H1 (cell line): ENCODE results near the gene TUBGCP2. TPM values are rescaled to one million over a fixed set of nuclear protein-coding genes. Genes with fewer than 3 reads are reported as not detected.

Experiments
- CTCF ChIA-PET: fragments of 300-600 bp; sonication (Branson Sonifier 250); formaldehyde crosslinking; loops from one replicate; lab custom pipeline; 2021; ENCODE audit not compliant: partially characterized antibody; lab: Charles Lee
- POLR2A ChIA-PET: fragments of 300-600 bp; sonication (Branson Sonifier 250); formaldehyde crosslinking; loops from one replicate; lab custom pipeline; 2021; ENCODE audit warnings: inconsistent platforms; ENCODE audit not compliant: partially characterized antibody; lab: Charles Lee
- DNase-seq, 2 experiments: peaks; one replicate each; pipeline versions ENCODE4 v3.0.0 to v3.0.0-alpha.2; 2010 to 2022; ENCODE audit warnings: low spot score in 2 of 2, low read depth in 1 of 2, mixed read lengths in 1 of 2
- FAIRE-seq: peaks from 2 replicates; lab custom pipeline; 2011; peaks lifted over from hg19 to GRCh38; lab: Jason Lieb, UNC
- H2AFZ ChIP-seq: 2 replicates; pipeline ENCODE4 v1.8.1; 2012; ENCODE audit warnings: low read length, inconsistent platforms
- H2AK5ac ChIP-seq: 2 replicates; pipeline ENCODE4 v1.6.1; 2013; ENCODE audit warnings: low read depth, low read length
- H2BK120ac ChIP-seq: replicated peaks from 2 replicates; pipeline ENCODE3; 2013; ENCODE audit warnings: low read depth, low read length, inconsistent platforms
- H2BK12ac ChIP-seq: 2 replicates; pipeline ENCODE4 v1.6.1; 2013; ENCODE audit warnings: low read depth, low read length
- H2BK15ac ChIP-seq: 2 replicates; pipeline ENCODE4 v1.6.1; 2013; ENCODE audit warnings: low read length
- H2BK20ac ChIP-seq: 2 replicates; pipeline ENCODE4 v1.6.1; 2013; ENCODE audit warnings: low read length
- H2BK5ac ChIP-seq: 2 replicates; pipeline ENCODE4 v1.6.1; 2013; ENCODE audit warnings: low read depth, low read length
- H3K14ac ChIP-seq: 2 replicates; pipeline ENCODE4 v1.6.1; 2013; ENCODE audit warnings: inconsistent platforms; ENCODE audit not compliant: insufficient read length
- H3K18ac ChIP-seq: 2 replicates; pipeline ENCODE4 v1.6.1; 2013; ENCODE audit warnings: low read length; ENCODE audit errors: extremely low read depth
- H3K23ac ChIP-seq: 2 replicates; pipeline ENCODE4 v1.6.1; 2013; ENCODE audit warnings: inconsistent platforms; ENCODE audit not compliant: insufficient read length
- H3K23me2 ChIP-seq: 2 replicates; pipeline ENCODE4 v1.6.1; 2013; ENCODE audit warnings: low read depth, low read length
- H3K27ac ChIP-seq: 2 replicates; pipeline ENCODE4 v1.6.1; 2011; ENCODE audit warnings: low read depth, low read length, inconsistent platforms
- H3K27me3 ChIP-seq, 4 experiments: replicated peaks in 1 of 4; 1 replicate in 1 of 4; 2 replicates in 3 of 4; pipeline versions ENCODE4 v1.6.1 to v1.8.1; 2011 to 2013; ENCODE audit warnings: low read length in 3 of 4, mild to moderate bottlenecking in 3 of 4, inconsistent platforms in 2 of 4, mixed read lengths in 2 of 4, moderate library complexity in 1 of 4; ENCODE audit not compliant: control insufficient read depth in 3 of 4, insufficient read depth in 3 of 4; ENCODE audit errors: extremely low read depth in 1 of 4
- H3K36me3 ChIP-seq, 4 experiments: 2 replicates each; pipeline versions ENCODE4 v1.6.1 to v1.8.1; 2011 to 2013; ENCODE audit warnings: mild to moderate bottlenecking in 4 of 4, low read length in 3 of 4, moderate library complexity in 2 of 4, control low read depth in 1 of 4, inconsistent platforms in 1 of 4; ENCODE audit not compliant: insufficient read depth in 4 of 4, control insufficient read depth in 2 of 4
- H3K4ac ChIP-seq: replicated peaks from 2 replicates; pipeline ENCODE3; 2013; ENCODE audit warnings: low read length, low read depth, mixed read lengths, inconsistent platforms; ENCODE audit not compliant: insufficient read length
- H3K4me1 ChIP-seq, 4 experiments: replicated peaks in 1 of 4; 1 replicate in 1 of 4; 2 replicates in 3 of 4; pipeline versions ENCODE4 v1.6.1 to v1.8.1; 2011 to 2013; ENCODE audit warnings: low read length in 3 of 4, inconsistent platforms in 2 of 4, mixed read lengths in 1 of 4; ENCODE audit not compliant: insufficient read depth in 4 of 4, control insufficient read depth in 3 of 4
- H3K4me2 ChIP-seq, 2 experiments: 2 replicates each; pipeline versions ENCODE4 v1.6.1 to v1.8.1; 2011 to 2013; ENCODE audit warnings: low read depth in 2 of 2, low read length in 2 of 2, control low read depth in 1 of 2, inconsistent platforms in 1 of 2, mild to moderate bottlenecking in 1 of 2; ENCODE audit not compliant: insufficient read depth in 1 of 2
- H3K4me3 ChIP-seq, 4 experiments: fragments of 200-600, 300-600 bp in 1 of 4; sonication (generic), shearing (Covaris generic), sonication (Bioruptor Twin) in 1 of 4; 2 replicates each; pipeline versions ENCODE4 v1.5.1 to v1.8.1; 2011 to 2016; ENCODE audit warnings: low read length in 4 of 4, low read depth in 3 of 4, control low read depth in 2 of 4, inconsistent platforms in 2 of 4, mild to moderate bottlenecking in 2 of 4, mixed read lengths in 1 of 4, moderate library complexity in 1 of 4; ENCODE audit not compliant: insufficient read depth in 2 of 4; ENCODE audit errors: extremely low read depth in 1 of 4
- H3K56ac ChIP-seq: replicated peaks from 2 replicates; pipeline ENCODE3; 2013; ENCODE audit warnings: low read depth, mild to moderate bottlenecking, mixed read lengths, low read length, inconsistent platforms; ENCODE audit not compliant: insufficient read length
- H3K79me1 ChIP-seq: 2 replicates; pipeline ENCODE4 v1.6.1; 2013; ENCODE audit warnings: low read depth, low read length, control low read depth
- H3K79me2 ChIP-seq, 2 experiments: 2 replicates each; pipeline versions ENCODE4 v1.6.1 to v1.8.1; 2012 to 2013; ENCODE audit warnings: low read length in 2 of 2, mild to moderate bottlenecking in 2 of 2, inconsistent platforms in 1 of 2; ENCODE audit not compliant: insufficient read depth in 2 of 2, control insufficient read depth in 1 of 2
- H3K9ac ChIP-seq, 4 experiments: replicated peaks in 1 of 4; 1 replicate in 1 of 4; 2 replicates in 3 of 4; pipeline versions ENCODE4 v1.6.1 to v1.8.1; 2011 to 2013; ENCODE audit warnings: low read depth in 3 of 4, low read length in 3 of 4, control low read depth in 2 of 4, mild to moderate bottlenecking in 2 of 4, moderate library complexity in 2 of 4, inconsistent platforms in 1 of 4; ENCODE audit errors: extremely low read depth in 1 of 4
- H3K9me3 ChIP-seq, 2 experiments: 2 replicates each; pipeline versions ENCODE4 v1.6.1 to v1.8.1; 2012 to 2013; ENCODE audit warnings: mild to moderate bottlenecking in 2 of 2, moderate library complexity in 2 of 2, control low read depth in 1 of 2, inconsistent platforms in 1 of 2, low read depth in 1 of 2, low read length in 1 of 2, mixed read lengths in 1 of 2; ENCODE audit not compliant: insufficient read depth in 2 of 2
- H4K20me1 ChIP-seq, 2 experiments: replicated peaks in 1 of 2; 2 replicates each; pipeline versions ENCODE3 to v1.8.1; 2011 to 2013; ENCODE audit warnings: inconsistent platforms in 2 of 2, low read length in 2 of 2, mild to moderate bottlenecking in 1 of 2; ENCODE audit not compliant: insufficient read depth in 2 of 2, control insufficient read depth in 1 of 2
- H4K5ac ChIP-seq: 2 replicates; pipeline ENCODE4 v1.6.1; 2013; ENCODE audit warnings: low read length, low read depth, mixed read lengths, inconsistent platforms; ENCODE audit not compliant: insufficient read length
- H4K8ac ChIP-seq: 2 replicates; pipeline ENCODE4 v1.8.0; 2013; ENCODE audit warnings: mild to moderate bottlenecking, moderate library complexity, low read length, inconsistent platforms; ENCODE audit not compliant: insufficient read depth; ENCODE audit errors: extremely low read depth
- H4K91ac ChIP-seq: replicated peaks from 2 replicates; pipeline ENCODE3; 2013; ENCODE audit warnings: low read length, mixed read lengths, inconsistent platforms; ENCODE audit not compliant: insufficient read length
- SIX5 ChIP-seq: IDR thresholded peaks from 2 replicates; pipeline ENCODE4 v1.6.1; 2011; ENCODE audit warnings: mild to moderate bottlenecking, low read depth, low read length
- WGBS, 2 experiments: shearing (Covaris generic) in 1 of 2; methylation state at CpG; one replicate each; pipeline versions ENCODE4 v1.1.6 to v1.1.7; 2013 to 2015; ENCODE audit warnings: low lambda C conversion rate in 2 of 2, mixed read lengths in 2 of 2, inconsistent platforms in 1 of 2, low coverage in 1 of 2, missing lambda C conversion rate in 1 of 2; ENCODE audit not compliant: insufficient replicate concordance in 2 of 2, insufficient coverage in 1 of 2, insufficient read length in 1 of 2; ENCODE audit errors: extremely low coverage in 1 of 2, missing lambda C conversion rate in 1 of 2; 5-methylcytosine and 5-hydroxymethylcytosine counted together
- polyA plus RNA-seq, 7 experiments: library from polyadenylated mRNA; depleted of rRNA in 3 of 7; stranded (reverse) in 5 of 7; unstranded in 2 of 7; fragments of >200 nt in 5 of 7; fragments of 200-250 nt in 2 of 7; gene quantifications; 1 replicate in 5 of 7; 2 replicates in 1 of 7; 4 replicates in 1 of 7; pipeline versions ENCODE4 v1.2.1 to v1.2.3, GENCODE V29; 2011 to 2013; ENCODE audit warnings: missing spikeins in 2 of 7, mixed read lengths in 2 of 7
- total RNA-seq: library from RNA; stranded (reverse); fragmentation: NEBNext Ultra II Directional; extraction: Animal tissue kit (Norgen Biotek cat#: 25700); gene quantifications from 2 replicates; pipeline ENCODE4 v1.2.1, GENCODE V29; 2021

TUBGCP2 gene
- total and polyA plus RNA-seq, 2 of the 8 experiments (the other 6 are each of a cell fraction or from before 2014, with no cell fraction given), result 34.9 to 51.9 TPM

DNA sequence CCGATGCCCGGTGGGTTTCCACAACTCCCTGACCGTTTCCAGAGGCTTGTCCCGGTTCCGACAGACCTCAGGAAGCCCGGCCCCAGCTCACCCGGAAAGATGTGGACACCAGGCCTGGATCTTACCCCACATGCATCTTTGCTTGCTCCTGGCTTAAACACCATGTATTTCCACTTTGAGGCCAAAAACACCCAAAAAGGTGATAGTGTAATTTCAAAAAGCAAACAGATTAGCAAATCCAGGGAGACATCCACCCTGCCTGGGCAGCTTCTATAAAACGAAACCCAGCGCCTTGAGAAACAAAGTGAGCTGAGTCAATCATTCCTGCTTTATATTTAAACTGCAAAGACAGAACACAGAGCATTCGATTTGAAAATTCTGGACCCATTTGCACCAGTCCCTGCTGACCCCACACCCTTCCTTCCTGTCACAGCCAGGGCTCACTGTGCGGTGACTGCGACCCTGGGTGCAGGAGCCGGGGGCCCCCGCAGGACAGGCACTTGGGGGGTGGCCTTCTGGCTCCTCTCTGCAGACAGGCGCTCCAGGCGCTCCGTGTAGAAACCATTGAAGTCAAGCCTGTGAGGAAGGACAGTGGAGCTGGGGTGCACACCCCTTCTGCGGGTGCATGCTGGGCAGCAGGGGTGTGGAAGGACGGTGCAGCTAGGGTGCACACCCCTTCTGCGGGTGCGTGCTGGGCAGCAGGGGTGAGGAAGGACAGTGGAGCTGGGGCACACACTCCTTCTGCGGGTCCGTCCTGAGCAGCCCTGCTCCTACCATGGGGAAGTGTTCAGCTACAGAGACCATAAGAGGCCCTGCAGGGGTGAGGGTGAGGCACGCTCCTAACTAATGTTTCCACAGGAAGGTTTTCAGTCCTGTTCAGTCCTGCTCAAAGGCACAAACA lies 29.1 kb downstream of the TUBGCP2 start:
- Histone ChIP-seq H2BK12ac (no peak overlapping the region), H3K9ac (no peak overlapping the region), H2AK5ac (no peak overlapping the region), H2AFZ (no peak overlapping the region), H2BK120ac (no peak overlapping the region), H2BK5ac (no peak overlapping the region), H3K4me3 (no peak overlapping the region), H3K4me1 (peaks cover 0 to 13% (median 7%) of the 10 kb centered on the region in 4 experiments; a peak in 5 of 7 replicates), H3K18ac (no peak overlapping the region), H2BK15ac (no peak overlapping the region), H4K8ac (no peak overlapping the region), H3K4me2 (no peak overlapping the region), H3K9me3 (no peaks in the 10 kb centered on the region), H3K4ac (no peak overlapping the region), H3K56ac (no peak overlapping the region), H4K91ac (no peak overlapping the region), H3K79me2 (no peaks in the 10 kb centered on the region), H4K20me1 (peaks cover 0 to 9% of the 10 kb centered on the region in 2 experiments), H3K79me1 (no peaks in the 10 kb centered on the region), H2BK20ac (no peak overlapping the region), H4K5ac (no peak overlapping the region), H3K23me2 (peaks cover 5% of the 10 kb centered on the region; the same call in 1 of the 2 replicates), H3K23ac (no peak overlapping the region), H3K36me3 (peaks cover 4 to 30% (median 17%) of the 10 kb centered on the region in 4 experiments; a peak in 6 of 8 replicates), H3K27ac (no peak overlapping the region), H3K14ac (no peak overlapping the region), H3K27me3 (peaks cover 0 to 7% (median 4%) of the 10 kb centered on the region in 4 experiments; a peak in 6 of 7 replicates)
- no peak for TF ChIP-seq SIX5
- 93% methylated on average over 21 of the region's 24 CpGs; no CpG with 5 or more reads in 1 of the 2 experiments for WGBS, 2 experiments
- ChIA-PET POLR2A (interaction anchor here (1.2 kb wide), 1 partner anchor 64 kb away, joined by 3 read pairs; no protein-coding TSS in a partner anchor), CTCF (interaction anchor here (1.1 to 1.5 kb wide), 2 partner anchors 13 to 33 kb away, joined by 3 to 4 read pairs; no protein-coding TSS in a partner anchor)
- FAIRE-seq (no peak), DNase-seq (no peak)
